Chondrocyte (in vitro differentiated cells): ENCODE results near the gene SEC14L2. TPM values are rescaled to one million over a fixed set of nuclear protein-coding genes. Genes with fewer than 3 reads are reported as not detected.

Experiments used
- DNase-seq: peaks from one replicate; pipeline ENCODE4 v3.0.0; 2021; ENCODE audit warnings: mixed read lengths, low spot score
- H3K27ac Mint-ChIP-seq: one replicate; pipeline ENCODE4 v1.8.0; 2021; ENCODE audit warnings: mild to moderate bottlenecking, moderate library complexity, mixed read lengths; ENCODE audit not compliant: unreplicated experiment
- H3K27me3 Mint-ChIP-seq: 2 replicates; pipeline ENCODE4 v1.8.0; 2021; ENCODE audit warnings: low read depth, mixed read lengths
- H3K36me3 Mint-ChIP-seq: 2 replicates; pipeline ENCODE4 v1.8.0; 2021; ENCODE audit warnings: low read depth, mixed read lengths
- H3K4me1 Mint-ChIP-seq: 2 replicates; pipeline ENCODE4 v1.8.0; 2021; ENCODE audit warnings: low read depth, mild to moderate bottlenecking, mixed read lengths
- H3K4me3 Mint-ChIP-seq: one replicate; pipeline ENCODE4 v1.8.0; 2021; ENCODE audit warnings: mild to moderate bottlenecking, moderate library complexity, mixed read lengths; ENCODE audit not compliant: unreplicated experiment
- H3K9me3 Mint-ChIP-seq: 2 replicates; pipeline ENCODE4 v1.8.0; 2021; ENCODE audit warnings: low read depth, mixed read lengths
- total RNA-seq: library from RNA; stranded (reverse); gene quantifications from 3 replicates; pipeline ENCODE4 v1.2.1, GENCODE V29; 2021
- TF ChIP-seq, protein P1 (sequence below): fragments of 200-600 bp; sonication (generic); IDR thresholded peaks from 2 replicates; pipeline ENCODE4 v1.5.0; 2021; ENCODE audit warnings: antibody characterized with exemption, mild to moderate bottlenecking, moderate library complexity

The SEC14L2 gene
- total RNA-seq, 1 donor from 2014 or later: 15.5 TPM

DNA sequence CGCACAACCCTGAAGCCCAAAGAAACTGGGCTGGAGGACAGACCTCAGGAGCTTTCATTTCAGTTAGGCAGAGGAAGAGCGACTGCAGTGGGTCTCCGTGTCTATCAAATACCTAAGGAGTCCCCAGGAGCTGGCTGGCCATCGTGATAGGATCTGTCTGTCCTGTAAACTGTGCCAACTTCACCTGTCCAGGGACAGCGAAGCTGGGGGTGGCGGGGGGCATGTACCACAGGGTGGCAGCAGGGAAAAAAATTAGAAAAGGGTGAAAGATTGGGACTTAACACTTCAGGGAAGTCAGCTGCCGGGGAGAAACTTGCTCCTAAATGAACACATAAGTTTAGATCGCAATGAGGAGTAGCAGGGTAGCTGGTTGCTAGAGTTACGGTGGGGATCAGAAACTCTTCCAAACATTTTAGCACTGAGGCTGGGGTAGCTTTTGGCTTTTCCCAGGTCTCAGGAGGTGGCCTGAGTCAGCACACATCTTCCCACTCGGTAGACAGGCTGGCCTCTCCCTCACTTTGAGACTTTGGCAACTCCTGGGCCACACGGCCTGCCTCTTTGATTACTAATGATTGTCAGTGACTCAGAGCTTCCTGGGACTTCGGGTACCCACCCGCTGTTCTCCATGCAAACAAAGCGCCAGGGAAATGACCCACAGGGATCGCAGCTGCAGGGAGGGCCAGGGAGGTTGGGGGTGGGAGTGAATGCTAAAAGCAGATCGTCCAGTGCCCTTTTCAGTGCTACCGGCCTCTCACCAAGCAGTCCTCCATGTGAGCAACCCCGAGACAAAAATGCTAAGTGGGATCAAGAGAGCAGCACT, 25.9 kb downstream of the SEC14L2 start:
- Mint-ChIP-seq H3K4me1 (peaks cover 59% of the 10 kb centered on the region), H3K36me3 (peaks cover 2% of the 10 kb centered on the region), H3K27me3 (no peaks in the 10 kb centered on the region), H3K9me3 (no peaks in the 10 kb centered on the region), H3K4me3 (peak overlapping the region; percentile 80), H3K27ac (peak overlapping the region; percentile 99)
- DNase-seq: no peak
- TF ChIP-seq, protein P1, sequence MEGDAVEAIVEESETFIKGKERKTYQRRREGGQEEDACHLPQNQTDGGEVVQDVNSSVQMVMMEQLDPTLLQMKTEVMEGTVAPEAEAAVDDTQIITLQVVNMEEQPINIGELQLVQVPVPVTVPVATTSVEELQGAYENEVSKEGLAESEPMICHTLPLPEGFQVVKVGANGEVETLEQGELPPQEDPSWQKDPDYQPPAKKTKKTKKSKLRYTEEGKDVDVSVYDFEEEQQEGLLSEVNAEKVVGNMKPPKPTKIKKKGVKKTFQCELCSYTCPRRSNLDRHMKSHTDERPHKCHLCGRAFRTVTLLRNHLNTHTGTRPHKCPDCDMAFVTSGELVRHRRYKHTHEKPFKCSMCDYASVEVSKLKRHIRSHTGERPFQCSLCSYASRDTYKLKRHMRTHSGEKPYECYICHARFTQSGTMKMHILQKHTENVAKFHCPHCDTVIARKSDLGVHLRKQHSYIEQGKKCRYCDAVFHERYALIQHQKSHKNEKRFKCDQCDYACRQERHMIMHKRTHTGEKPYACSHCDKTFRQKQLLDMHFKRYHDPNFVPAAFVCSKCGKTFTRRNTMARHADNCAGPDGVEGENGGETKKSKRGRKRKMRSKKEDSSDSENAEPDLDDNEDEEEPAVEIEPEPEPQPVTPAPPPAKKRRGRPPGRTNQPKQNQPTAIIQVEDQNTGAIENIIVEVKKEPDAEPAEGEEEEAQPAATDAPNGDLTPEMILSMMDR: no peak

DNA sequence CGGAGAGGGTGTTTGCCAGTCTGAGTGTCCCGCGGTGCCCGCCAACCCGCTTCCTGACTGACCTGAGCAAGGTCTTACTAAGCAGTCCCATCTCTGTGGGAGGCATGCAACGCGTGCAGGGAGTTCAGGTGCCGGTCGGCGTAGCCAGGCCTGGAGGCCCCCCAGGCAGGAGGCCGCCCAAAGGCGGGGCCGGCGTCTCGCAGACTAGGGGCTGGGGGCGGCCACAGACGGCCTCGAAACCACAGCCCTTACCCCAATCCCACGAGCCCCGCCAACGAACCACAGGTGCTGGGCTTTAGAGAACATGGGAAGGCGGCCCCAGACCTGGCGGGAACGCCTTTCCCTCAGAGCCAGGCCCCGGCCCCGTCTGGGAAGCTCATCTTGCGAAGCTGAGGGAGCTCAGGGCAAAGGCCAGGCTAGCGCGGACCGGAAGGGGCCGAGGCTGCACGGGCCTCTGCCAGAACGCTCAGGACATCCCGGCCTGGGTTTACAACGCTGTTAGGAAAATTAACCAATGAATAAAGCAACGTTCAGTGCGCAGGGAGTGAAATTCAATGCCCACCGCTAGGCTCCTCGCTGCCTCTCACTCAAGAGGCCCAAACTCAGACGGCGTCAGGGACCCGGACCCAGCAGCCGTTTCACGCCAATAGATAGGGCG, 26.6 kb downstream of the SEC14L2 start:
- H3K27ac Mint-ChIP-seq: peak overlapping the region; percentile 99
- no peaks in the 10 kb centered on the region for H3K9me3 Mint-ChIP-seq
- no peaks in the 10 kb centered on the region for H3K27me3 Mint-ChIP-seq
- DNase-seq: no peak
- H3K36me3 Mint-ChIP-seq: peaks cover 2% of the 10 kb centered on the region
- TF ChIP-seq, protein P1: peak; percentile 35
- peaks cover 59% of the 10 kb centered on the region for H3K4me1 Mint-ChIP-seq
- H3K4me3 Mint-ChIP-seq: peak overlapping the region; percentile 80

DNA sequence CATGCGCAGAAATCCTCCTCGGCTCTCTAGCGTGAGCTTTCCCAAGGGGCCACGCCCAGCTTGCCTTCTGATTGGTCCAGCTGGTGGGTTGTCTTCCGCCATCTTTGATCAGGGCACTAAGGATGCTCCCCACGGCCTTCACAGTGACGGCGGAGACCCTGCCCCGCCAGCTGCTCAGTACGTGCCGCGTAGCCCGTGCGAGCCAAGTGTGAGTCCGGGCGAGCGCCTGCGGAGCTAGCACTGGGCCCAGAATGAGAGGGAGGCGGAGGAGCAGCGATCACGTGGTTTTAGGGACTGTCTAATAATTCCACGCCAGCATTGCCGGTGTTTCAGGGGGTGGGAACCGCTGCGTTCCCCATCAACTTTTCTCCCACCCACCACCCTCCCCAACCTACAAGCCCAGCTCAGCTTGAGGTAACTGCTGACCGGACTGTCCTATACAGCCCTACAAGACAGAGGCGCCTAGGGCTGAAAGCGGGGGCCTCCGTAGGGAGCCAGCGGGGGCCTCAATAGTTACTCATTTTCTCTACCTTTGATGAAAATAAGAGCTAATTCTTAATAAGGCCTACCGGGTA, 27.2 kb downstream of the SEC14L2 start:
- peaks cover 2% of the 10 kb centered on the region for H3K36me3 Mint-ChIP-seq
- H3K4me1 Mint-ChIP-seq: peaks cover 59% of the 10 kb centered on the region
- peak overlapping the region; percentile 80 for H3K4me3 Mint-ChIP-seq
- peak; percentile 100 for DNase-seq
- H3K27me3 Mint-ChIP-seq: no peaks in the 10 kb centered on the region
- no peaks in the 10 kb centered on the region for H3K9me3 Mint-ChIP-seq
- TF ChIP-seq, protein P1: no peak
- H3K27ac Mint-ChIP-seq: peak overlapping the region; percentile 99

DNA sequence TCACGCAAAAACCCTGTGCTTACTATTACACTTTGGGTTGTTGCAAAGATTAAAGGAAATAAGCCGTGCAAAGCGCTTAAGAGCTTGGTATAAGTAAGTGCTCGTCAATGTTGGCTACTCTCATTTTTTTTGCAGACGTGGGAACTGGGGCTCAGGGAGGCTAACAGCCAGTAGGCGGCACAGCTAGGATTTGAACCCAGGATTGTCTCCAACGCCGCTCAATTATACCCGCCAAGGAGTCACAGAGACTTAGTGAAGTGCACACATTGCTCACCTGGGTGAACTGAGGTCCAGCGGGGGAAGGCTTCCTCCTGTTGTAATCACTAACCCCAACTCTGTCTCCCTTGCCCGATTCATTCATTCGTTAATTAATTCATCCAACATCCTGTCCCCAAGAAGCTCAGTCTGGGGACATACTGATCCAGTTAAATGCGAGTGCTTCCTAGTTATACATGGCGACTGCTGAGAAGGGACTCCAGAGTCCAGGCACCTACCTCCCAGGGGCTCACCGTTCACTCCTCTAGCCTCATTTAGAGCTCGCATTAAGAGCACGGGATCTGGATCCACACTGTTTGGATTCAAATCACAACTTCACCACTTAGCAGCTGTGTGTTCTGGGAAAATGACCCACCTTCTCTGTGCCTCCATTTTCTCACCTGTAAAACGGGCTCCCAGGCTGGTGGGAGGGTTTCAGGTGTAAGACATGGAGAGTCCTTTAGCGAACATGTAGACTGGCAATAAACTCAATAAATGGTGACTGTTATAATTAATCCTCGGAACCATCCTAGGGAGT, 27.9 kb downstream of the SEC14L2 start:
- no peaks in the 10 kb centered on the region for H3K27me3 Mint-ChIP-seq
- DNase-seq: no peak
- no peaks in the 10 kb centered on the region for H3K9me3 Mint-ChIP-seq
- peak overlapping the region; percentile 80 for H3K4me3 Mint-ChIP-seq
- TF ChIP-seq, protein P1: no peak
- peak overlapping the region; percentile 99 for H3K27ac Mint-ChIP-seq
- H3K36me3 Mint-ChIP-seq: peaks cover 2% of the 10 kb centered on the region
- H3K4me1 Mint-ChIP-seq: peaks cover 59% of the 10 kb centered on the region

DNA sequence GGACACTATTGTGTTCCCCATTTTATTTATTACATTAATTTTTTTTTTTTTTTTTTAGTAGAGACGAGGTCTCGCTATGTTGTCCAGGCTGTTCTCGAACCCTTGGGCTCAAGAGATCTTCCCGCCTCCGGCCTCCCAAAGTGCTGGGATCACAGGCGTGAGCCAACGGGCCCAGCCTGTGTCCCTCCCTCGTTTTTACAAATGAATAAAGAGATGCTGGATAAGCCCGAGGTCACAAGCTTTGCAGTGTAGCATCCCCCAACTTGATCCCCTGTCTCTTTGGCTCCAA, 28.5 kb downstream of the SEC14L2 start:
- DNase-seq: no peak
- Mint-ChIP-seq H3K36me3 (peaks cover 3% of the 10 kb centered on the region), H3K4me1 (peaks cover 56% of the 10 kb centered on the region)

More for the DNA sequence above, 28.5 kb downstream of the SEC14L2 start:
- Mint-ChIP-seq H3K4me3 (peak overlapping the region; percentile 86), H3K9me3 (no peaks in the 10 kb centered on the region), H3K27me3 (no peaks in the 10 kb centered on the region), H3K27ac (peak overlapping the region; percentile 91)
- TF ChIP-seq, protein P1: no peak
